Measurements from ENCODE around the gene CASQ1. TPM values are rescaled to one million over a fixed set of nuclear protein-coding genes. Genes with fewer than 3 reads are reported as not detected.
A peak's percentile ranks its signal among the peaks of the same experiment; 100 is the strongest.

CASQ1 gene
- polyA plus RNA-seq, 1 donor: 912 TPM

- DNase-seq: peak; percentile 77
Observed at GRCh38 chr1:160205242-160206035, 15.1 kb downstream of the CASQ1 start, which contains the start of gene PEA15. PEA15 (plus strand) TSS chr1:160205384; CDS start chr1:160211545, 6,161 bp downstream.

GRCh38 chr1:160206036-160206389 is 15.6 kb downstream of the CASQ1 start:
- peak; percentile 54 for DNase-seq

GRCh38 chr1:160206421-160207117 is 16.2 kb downstream of the CASQ1 start:
- no peak for DNase-seq

DNA sequence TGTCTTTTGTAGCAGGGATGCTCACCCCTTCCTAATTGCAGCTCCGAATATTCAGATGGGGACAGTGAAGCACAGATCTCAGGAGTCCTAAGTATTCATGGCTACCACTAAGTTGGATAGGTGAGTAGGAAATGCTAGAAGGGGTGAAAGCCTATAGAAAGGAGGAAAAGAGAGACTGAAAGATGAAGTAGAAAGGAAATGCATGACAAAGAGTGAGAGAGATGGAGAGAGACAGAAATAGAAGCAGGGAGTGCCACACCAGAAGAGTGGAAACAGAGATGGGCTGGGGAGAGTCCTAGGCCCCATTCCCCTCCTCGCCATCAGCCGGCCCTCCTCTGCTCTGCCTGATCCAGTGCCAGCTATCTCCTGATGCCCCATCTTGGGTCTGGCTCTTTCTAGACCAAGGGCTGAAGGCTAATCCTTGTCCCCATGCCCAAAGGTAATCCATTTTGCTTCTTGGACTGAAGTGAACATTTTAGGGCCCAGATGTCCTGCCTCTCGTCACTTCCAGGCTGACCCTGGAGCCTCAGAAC is 16.8 kb downstream of the CASQ1 start:
- no peak for DNase-seq

DNA sequence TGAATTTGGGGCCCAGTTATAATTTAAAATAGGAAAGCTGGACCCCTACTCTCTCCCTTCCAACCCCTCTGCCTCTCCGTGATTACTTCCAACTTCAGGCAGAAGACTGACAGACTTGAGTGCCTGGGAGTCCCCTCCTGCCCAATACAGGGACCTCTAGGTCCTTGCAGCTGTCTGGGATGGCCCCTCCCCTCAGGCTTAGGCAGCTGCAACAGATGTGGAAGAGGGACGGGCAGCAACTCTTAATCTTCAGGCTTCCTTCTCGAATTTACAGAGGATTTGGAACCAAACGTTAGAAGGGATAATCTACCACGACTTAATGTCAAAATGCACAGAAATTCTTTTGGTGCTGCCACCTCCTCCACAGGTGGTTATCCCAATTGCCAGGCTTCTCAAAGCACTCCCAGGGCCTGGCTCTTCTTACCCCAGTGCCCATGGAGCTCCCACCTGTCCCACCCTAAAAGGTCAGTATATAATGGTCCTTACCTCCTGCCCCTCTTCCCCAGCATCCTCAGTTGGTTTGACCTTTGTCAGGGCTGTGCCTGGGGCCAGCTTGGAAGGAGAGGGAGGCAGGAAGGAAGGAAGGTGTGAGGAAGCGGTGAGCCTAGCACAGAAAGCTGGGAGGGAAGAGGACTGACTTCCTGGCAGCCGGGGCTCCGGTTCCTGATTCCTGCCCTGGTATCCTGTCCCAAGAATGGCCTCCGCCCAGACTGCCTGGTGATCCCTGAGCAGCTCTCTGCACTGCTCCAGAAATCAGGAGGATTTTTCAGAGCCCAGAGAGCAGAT is 17.6 kb downstream of the CASQ1 start:
- no peak for DNase-seq

DNA sequence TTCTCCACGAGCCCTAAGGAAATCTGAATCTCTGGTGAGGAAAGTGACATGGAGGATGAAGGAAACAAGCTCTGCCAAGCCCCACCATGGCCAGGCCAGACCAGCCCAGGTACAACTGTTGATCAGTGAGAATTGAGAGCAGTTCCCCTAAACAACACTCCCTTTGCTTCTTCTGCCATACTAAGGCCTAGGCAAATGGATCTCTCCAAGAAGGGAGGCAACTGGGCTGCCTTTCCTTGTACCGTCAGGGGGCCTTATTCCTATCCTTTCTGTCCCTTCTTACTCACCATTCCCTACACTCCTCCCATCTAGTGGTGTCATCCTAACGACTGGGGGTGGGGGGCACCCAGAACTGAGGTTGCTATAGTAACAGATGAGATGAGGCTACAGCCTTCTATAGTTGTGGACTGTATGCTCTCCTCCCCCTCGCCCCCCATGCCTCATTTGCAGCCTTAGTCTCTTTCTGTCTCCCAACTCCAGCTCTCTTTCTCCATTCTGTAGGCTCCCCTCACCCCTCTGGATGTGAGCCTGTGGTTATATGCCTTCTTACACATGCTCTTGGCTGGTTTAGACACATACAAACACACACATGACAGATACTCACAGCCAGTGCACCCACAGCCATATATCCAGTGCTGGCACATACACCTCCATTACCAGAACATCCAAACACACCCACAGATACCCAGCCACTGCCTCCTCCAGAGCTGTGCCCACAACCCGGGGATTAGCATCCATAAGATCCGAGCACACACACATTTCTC is 18.4 kb downstream of the CASQ1 start:
- no peak for DNase-seq

DNA sequence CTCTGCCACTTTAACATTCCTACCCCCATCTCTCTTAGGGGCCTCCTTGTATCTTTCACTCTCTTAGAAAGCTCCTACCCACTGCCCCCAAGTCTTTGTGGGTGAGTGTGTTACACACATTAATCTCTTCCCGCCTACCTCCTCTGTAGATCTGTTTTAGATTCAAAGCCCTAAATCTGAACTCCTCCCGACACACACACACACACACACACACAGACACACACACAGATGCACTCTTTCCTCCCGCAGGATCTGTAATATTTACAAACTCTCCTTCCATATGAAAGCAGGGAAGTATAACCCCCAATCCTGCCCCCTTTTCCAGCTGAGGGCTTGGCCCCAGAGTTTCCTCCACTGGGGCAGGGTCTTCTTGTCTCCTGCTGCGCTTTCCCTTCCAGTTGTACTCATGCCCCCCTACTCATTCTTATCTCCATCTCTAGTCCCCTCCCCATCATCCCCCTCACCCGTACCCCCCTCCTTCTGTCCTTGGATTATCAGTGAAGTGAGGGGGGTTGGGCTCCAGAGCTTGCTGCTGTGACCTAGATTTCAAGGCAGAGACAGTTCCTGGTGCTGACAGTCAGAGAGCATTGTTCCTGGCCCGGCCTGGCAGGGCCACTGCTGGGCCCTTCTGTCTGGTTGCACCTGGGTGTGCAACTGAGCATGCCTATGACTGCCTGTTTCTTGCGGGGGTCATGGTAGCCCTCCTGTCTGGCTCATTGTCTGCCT is 19.1 kb downstream of the CASQ1 start:
- no peak for DNase-seq

DNA sequence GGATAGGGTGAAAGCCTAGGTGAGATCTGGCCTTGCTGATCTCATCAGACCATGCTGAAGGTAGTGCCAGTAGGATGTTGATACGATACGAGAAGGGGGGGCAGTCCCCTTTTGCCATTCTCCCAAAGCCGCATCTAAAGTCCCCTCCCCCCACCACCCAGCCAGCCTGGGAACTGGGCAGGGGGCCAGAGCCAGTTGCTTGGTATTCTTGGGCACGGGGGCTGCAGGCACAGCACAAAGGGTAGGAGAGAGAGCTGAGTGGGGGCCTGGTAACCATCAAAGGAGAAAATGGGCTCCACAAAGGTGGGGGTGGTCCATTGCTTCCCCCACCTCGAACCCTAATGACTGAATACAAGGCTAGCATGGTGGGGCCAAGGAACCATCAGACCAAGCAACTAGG is 20.2 kb downstream of the CASQ1 start:
- DNase-seq: no peak

- no peak for DNase-seq
Observed at GRCh38 chr1:160211046-160211790, 20.8 kb downstream of the CASQ1 start.

GRCh38 chr1:160214481-160215140 is 24.2 kb downstream of the CASQ1 start:
- DNase-seq: no peak

GRCh38 chr1:160216301-160216700 is 25.9 kb downstream of the CASQ1 start:
- no peak for DNase-seq

GRCh38 chr1:160217481-160218051 is 27.2 kb downstream of the CASQ1 start:
- peak; percentile 54 for DNase-seq

- DNase-seq: peak; percentile 47
Observed at GRCh38 chr1:160219062-160219929, 28.9 kb downstream of the CASQ1 start.

DNA sequence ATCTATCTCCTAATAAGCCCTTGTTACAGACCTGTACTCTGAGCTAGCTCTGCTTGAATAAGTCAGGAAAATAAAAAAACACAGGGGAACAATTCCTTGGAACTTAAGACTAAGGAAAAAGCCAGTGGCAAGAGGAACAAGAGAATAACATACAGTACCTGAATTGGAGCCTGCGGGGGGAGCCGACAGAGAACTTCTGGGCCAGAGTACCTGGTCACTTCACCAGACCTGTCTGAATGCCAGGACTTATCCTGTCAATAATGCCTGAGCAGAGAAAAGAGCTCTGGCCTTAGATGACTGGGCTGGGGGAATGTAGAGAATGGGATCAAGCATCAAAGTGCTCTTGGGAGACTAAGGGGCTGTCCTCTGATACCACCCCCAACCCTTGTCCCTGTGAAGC is 29.9 kb downstream of the CASQ1 start:
- DNase-seq: no peak

- no peak for DNase-seq
Observed at GRCh38 chr1:160221089-160221488, 30.7 kb downstream of the CASQ1 start.

DNA sequence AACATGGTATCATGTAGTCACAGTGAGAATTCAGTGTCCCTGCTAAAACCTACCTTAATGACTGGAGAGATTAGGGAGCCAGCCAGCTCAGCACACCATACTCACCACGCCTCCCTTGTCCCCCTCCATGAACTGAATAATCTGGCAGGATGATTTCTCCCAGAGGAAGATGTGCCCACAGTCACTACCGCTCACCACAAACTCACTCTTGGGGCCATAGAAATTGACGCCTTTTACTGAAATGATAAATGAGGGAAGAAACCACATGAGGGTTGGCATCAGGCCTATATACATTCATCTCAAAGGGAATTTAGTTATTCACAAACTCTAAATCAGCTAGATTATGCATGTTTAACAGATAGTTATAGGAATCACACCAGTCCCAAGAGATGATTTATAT is 32.2 kb downstream of the CASQ1 start:
- no peak for DNase-seq

GRCh38 chr1:160224606-160225005 is 34.2 kb downstream of the CASQ1 start:
- DNase-seq: no peak

- no peak for DNase-seq
Observed at GRCh38 chr1:160225345-160225744, 35.0 kb downstream of the CASQ1 start.

DNA sequence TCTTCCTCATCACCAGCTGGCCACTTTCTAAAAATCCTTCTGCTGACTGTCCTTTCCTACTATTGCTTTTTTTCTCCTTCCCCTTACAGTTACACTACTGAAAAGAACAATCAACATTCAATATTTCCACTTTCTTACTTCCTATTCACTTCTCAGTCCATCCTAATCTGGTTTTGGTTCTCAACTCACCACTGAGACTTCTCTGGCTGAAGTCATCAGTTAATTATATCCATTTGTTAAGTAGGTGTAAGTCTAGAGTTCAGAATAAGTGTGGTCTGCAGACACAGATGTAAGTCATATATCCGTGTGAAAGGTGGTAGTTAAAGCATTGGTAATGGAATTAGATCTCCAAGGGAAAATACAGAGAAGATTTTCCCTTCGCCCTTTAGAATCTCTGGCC is 36.2 kb downstream of the CASQ1 start:
- no peak for DNase-seq
